Osteocyte (in vitro differentiated cells): ENCODE results near the gene TPD52L3. TPM values are rescaled to one million over a fixed set of nuclear protein-coding genes. Genes with fewer than 3 reads are reported as not detected.

Experiments used
- DNase-seq: peaks from one replicate; pipeline ENCODE4 v3.0.0; 2021; ENCODE audit warnings: mixed read lengths; ENCODE audit not compliant: unreplicated experiment; ENCODE audit errors: extremely low spot score
- H3K27ac Mint-ChIP-seq: one replicate; pipeline ENCODE4 v1.8.0; 2021; ENCODE audit warnings: mild to moderate bottlenecking, mixed read lengths; ENCODE audit not compliant: unreplicated experiment
- H3K27me3 Mint-ChIP-seq: one replicate; pipeline ENCODE4 v1.8.0; 2021; ENCODE audit warnings: mixed read lengths; ENCODE audit not compliant: unreplicated experiment
- H3K36me3 Mint-ChIP-seq: one replicate; pipeline ENCODE4 v1.8.0; 2021; ENCODE audit warnings: mixed read lengths; ENCODE audit not compliant: unreplicated experiment
- H3K4me1 Mint-ChIP-seq: one replicate; pipeline ENCODE4 v1.8.0; 2021; ENCODE audit warnings: mixed read lengths; ENCODE audit not compliant: unreplicated experiment
- H3K4me3 Mint-ChIP-seq: one replicate; pipeline ENCODE4 v1.8.0; 2021; ENCODE audit warnings: mild to moderate bottlenecking, moderate library complexity, mixed read lengths; ENCODE audit not compliant: unreplicated experiment
- H3K9me3 Mint-ChIP-seq: one replicate; pipeline ENCODE4 v1.8.0; 2021; ENCODE audit warnings: mixed read lengths; ENCODE audit not compliant: unreplicated experiment
- CTCF ChIP-seq: fragments of 200-600 bp; sonication (generic); IDR thresholded peaks from 2 replicates; pipeline ENCODE4 v1.5.0; 2021; ENCODE audit warnings: antibody characterized with exemption, mild to moderate bottlenecking, moderate library complexity
- total RNA-seq: library from RNA; stranded (reverse); gene quantifications from 2 replicates; pipeline ENCODE4 v1.2.1, GENCODE V29; 2021

The TPD52L3 gene
- total RNA-seq, 1 donor from 2014 or later, result not detected

- Mint-ChIP-seq H3K27me3 (peaks cover 28% of the 10 kb centered on the region), H3K9me3 (no peaks in the 10 kb centered on the region), H3K4me1 (no peaks in the 10 kb centered on the region), H3K36me3 (no peaks in the 10 kb centered on the region), H3K4me3 (no peak overlapping the region), H3K27ac (no peak overlapping the region)
- no peak for TF ChIP-seq CTCF
- DNase-seq, result no peak
These were observed 20.6 kb upstream of the TPD52L3 start for GRCh38 chr9:6307551-6308096.

- Mint-ChIP-seq H3K9me3 (peaks cover 12% of the 10 kb centered on the region), H3K27me3 (peaks cover 25% of the 10 kb centered on the region), H3K27ac (no peak overlapping the region), H3K4me3 (no peak overlapping the region), H3K4me1 (no peaks in the 10 kb centered on the region), H3K36me3 (no peaks in the 10 kb centered on the region)
- DNase-seq, result no peak
- no peak for TF ChIP-seq CTCF
These were observed 2.9 kb downstream of the TPD52L3 start for GRCh38 chr9:6330958-6331634.

- Mint-ChIP-seq H3K36me3 (no peaks in the 10 kb centered on the region), H3K9me3 (peaks cover 12% of the 10 kb centered on the region), H3K4me3 (no peak overlapping the region), H3K27me3 (peaks cover 27% of the 10 kb centered on the region), H3K27ac (no peak overlapping the region), H3K4me1 (no peaks in the 10 kb centered on the region)
- no peak for DNase-seq
- no peak for TF ChIP-seq CTCF
These were observed 6.1 kb downstream of the TPD52L3 start for GRCh38 chr9:6334305-6334704.

GRCh38 chr9:6348766-6349165 is 20.6 kb downstream of the TPD52L3 start:
- H3K9me3 Mint-ChIP-seq, result no peaks in the 10 kb centered on the region
- TF ChIP-seq CTCF, result no peak
- H3K27me3 Mint-ChIP-seq, result peaks cover 65% of the 10 kb centered on the region
- no peak overlapping the region for H3K27ac Mint-ChIP-seq
- no peak overlapping the region for H3K4me3 Mint-ChIP-seq
- DNase-seq, result no peak
- no peaks in the 10 kb centered on the region for H3K4me1 Mint-ChIP-seq
- no peaks in the 10 kb centered on the region for H3K36me3 Mint-ChIP-seq

GRCh38 chr9:6351737-6352136 is 23.6 kb downstream of the TPD52L3 start:
- H3K9me3 Mint-ChIP-seq, result no peaks in the 10 kb centered on the region
- peaks cover 18% of the 10 kb centered on the region for H3K4me1 Mint-ChIP-seq
- TF ChIP-seq CTCF, result no peak
- no peak overlapping the region for H3K27ac Mint-ChIP-seq
- H3K36me3 Mint-ChIP-seq, result no peaks in the 10 kb centered on the region
- no peak for DNase-seq
- peaks cover 42% of the 10 kb centered on the region for H3K27me3 Mint-ChIP-seq
- H3K4me3 Mint-ChIP-seq, result no peak overlapping the region
